Stimulated activated CD4-positive, alpha-beta T cell treated with anti-CD3 and anti-CD28 coated beads, Interleukin-12 subunit alpha, Interleukin-12 subunit beta, amount 100 ng/mL, for 24 hours (primary cell): ENCODE measurements around the gene GALK2.
"Not testable (repeated sequence)": the region's sequence is repeated elsewhere in the genome, so short reads cannot be mapped to it uniquely, and the experiment has no call there.

Experiments
- DNase-seq, 2 experiments: peaks; one replicate each; pipeline ENCODE4 v3.0.0-alpha.2; 2020; ENCODE audit warnings: low read depth in 2 of 2

GALK2 gene

GRCh38 chr15:49223536-49224274 lies 53.7 kb downstream of the GALK2 start:
- no peak for DNase-seq

DNA sequence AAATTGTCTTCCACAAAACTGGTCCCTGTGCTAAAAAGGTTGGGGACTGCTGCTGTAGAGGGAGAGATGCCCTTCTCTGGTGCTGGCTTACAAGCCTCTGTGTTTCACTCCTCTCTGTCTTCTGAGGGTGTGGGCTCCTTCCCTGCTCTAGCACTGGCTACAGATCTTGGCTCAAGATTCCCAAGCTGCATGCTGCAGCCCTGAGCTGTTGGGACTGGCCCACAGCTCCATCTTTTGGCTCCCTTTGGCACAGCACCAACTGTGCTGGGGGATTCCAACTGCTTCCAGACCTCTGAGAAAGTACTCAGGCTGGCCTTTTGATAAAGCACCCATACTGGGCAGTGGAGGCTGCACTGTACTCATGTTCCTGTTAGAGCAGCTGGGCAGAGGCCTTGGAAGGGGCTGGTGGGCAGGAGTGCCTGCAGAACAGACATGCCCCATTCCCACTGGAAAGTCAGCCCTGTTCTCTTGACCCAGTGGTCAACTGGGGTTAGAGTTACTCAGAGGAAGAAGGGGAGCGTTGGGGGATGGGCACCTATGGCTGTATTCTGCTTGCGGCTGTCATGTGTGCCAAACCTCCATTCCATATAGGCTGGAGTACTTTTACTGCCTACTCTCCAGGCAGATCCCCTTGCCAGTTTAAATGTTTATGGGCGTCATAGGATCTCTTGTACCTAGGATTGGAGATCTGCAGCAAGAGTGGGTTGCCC lies 55.7 kb downstream of the GALK2 start:
- DNase-seq: no peak

DNA sequence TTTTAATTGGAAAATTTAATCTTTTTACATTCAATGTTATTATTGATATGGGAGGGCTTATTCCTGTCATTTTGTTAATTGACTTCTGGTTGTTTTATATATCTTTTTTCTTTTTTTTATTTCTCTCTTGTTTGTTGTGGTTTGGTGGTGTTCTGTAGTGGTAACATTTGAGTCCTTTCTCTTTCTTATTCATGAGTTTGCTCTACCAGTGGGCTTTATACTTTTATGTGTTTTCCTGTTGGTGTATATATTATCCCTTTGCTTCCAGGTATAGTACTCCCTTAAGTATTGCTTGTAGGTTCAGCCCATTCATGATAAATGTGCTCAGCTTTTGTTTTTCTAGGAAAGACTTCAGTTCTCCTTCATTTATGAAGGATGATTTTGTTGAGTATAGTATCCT lies 57.6 kb downstream of the GALK2 start:
- no peak for DNase-seq

- DNase-seq: no peak
Observed at GRCh38 chr15:49229922-49230321, 59.9 kb downstream of the GALK2 start.

GRCh38 chr15:49232236-49232806 lies 62.3 kb downstream of the GALK2 start:
- no peak for DNase-seq

- no peak for DNase-seq
Observed at GRCh38 chr15:49235446-49236124, 65.5 kb downstream of the GALK2 start.

- DNase-seq: no peak
Observed at GRCh38 chr15:49236869-49237268, 66.8 kb downstream of the GALK2 start.

DNA sequence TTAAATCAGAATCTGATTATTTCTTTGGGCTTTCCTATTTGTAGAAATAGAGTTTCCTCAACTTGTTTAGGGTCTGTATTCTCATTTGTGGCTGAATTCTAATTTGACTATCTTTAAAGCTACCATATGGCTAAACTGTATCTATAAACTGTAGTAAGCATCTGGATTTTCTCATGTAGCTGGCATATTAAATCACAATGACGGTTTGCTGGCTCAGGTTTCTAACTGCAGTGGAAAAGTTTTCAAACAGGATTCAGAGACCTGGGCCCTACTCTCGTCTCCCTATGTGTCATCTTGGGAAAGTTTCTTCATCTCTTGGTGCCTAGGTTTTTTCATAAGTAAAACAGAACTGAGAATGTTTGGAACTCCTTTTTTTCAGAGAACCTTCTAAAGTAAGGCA lies 68.3 kb downstream of the GALK2 start:
- DNase-seq: no peak

DNA sequence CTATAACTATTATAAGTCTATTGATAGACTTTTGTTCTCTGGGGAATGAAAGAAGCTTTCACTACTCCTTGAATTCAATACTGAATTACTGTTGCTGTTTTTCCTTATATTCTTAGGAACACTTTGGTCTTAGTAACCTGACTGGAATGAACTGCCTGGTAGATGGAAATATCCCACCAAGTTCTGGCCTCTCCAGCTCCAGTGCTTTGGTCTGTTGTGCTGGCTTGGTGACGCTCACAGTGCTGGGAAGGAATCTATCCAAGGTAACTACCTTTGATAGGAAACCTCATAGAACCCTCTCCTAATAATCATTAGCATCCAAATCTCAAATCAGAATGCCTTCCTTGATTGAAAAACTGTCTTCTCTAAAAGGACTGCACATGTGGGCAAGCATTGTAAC lies 69.1 kb downstream of the GALK2 start:
- DNase-seq: no peak

- no peak for DNase-seq
Observed at GRCh38 chr15:49242820-49243219, 72.8 kb downstream of the GALK2 start.

- DNase-seq: no peak
Observed at GRCh38 chr15:49247556-49248110, 77.6 kb downstream of the GALK2 start.

GRCh38 chr15:49248291-49248690 lies 78.2 kb downstream of the GALK2 start:
- DNase-seq: no peak

DNA sequence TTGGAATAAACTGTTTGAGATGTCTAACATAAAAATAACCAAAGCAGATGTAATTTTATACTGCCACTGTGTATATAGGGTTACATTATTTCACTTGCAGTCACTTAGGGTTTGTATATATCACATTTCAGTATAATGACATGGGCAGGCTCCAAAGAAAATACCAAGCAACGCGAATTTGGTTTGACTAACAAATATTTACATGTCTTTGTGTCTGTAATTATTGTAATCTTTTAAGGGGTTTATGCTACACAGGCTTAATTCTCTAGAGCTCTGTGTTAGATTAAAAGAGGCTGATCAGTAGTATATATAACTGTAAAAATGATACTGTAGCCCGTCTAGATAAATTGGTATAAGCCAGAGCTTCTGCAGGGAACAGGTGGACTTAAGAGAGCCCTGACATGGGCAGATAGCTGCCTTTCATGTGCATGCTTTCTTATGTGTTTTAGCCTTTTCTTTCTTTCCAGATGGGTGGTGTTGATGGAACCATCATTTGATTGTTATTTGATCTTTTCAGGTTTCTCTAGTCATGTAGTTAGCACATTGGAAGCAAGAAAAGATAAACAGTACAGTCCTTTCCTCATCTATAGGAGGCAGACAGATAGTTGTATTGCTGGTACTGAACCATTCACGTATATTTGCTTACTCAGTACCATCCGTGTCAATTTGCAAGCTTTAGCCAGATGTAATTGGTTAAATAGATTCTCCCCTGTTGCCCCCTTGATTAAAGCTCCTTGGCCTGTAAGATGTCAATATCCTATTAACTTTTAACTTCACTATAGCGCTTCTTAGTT lies 86.1 kb downstream of the GALK2 start:
- DNase-seq: no peak

GRCh38 chr15:49265117-49265516 lies 95.1 kb downstream of the GALK2 start:
- DNase-seq: not testable (repeated sequence)

GRCh38 chr15:49265911-49266310 lies 95.9 kb downstream of the GALK2 start:
- DNase-seq: no peak

- DNase-seq: no peak
Observed at GRCh38 chr15:49270541-49271421, 100.7 kb downstream of the GALK2 start.

DNA sequence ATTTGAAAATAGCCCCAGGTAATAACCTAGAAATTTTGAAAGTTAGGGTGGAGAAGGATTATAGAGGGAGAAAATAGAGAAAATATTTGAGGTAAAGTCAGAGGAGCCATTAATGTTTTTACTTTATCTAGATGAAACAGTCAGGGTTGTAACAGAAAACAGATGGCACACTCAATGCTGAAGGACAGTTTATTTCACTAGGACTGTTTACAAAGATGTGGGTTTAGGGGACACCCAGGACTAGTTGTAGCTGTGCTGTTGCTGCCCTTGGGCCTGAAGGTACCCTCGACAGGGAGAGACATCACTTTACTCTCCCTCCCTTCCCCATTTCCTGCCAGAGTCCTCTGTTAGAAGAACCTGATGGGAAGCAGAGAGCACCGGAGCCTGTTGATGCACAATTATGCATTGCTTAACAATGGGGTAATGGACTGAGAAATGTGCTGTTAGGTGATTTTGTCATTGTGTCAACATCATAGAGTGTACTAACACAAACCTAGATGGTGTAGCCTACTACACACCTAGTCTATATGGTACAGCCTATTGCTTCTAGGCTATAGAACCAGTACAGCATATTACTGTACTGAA lies 103.8 kb downstream of the GALK2 start:
- no peak for DNase-seq

GRCh38 chr15:49278751-49279150 lies 108.7 kb downstream of the GALK2 start:
- DNase-seq: no peak

DNA sequence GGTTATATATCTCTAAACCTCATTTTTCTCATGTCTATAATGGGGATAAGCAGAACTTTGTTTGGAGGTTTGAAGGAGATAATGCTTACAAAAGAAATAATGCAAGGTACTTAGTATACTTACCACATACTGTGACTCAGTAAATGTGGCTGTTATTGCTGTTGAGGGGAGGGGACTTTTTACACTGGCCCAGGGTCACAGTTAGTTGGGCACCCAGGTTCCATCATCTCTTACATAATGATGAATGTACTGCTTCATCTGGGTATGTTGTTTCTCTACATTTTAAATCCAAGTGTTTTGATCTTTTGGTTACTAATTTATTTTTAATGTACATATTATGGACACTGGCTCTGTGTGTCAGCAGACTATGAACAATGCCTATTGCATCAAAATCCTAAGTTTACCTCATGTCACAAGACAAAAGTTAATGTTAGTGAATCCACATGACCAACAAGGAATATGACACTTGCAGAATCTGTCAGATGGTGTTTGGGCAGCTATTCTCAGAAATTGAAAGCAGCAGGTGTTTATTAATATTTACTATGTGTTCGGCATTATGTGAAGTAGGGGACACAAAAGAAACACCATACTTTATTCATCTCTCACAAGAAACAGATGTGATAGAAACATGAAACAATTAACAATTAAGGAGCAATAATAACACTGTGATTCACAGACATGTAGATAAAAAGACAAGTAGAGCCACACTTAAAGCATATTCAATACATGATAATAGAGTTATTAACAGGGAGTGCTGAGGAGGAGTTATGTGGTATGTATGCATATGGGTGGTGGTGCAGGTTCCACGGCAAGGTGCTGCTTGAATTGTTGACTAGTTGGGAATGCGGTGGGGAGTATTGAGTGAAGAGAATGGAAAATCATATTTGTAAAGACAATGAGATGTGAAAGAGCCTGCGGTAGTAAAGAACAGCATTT lies 109.7 kb downstream of the GALK2 start:
- DNase-seq: no peak
